Liver (tissue), 9 donors: ENCODE data around the gene ATF4. TPM values are rescaled to one million over a fixed set of nuclear protein-coding genes. Genes with fewer than 3 reads are reported as not detected.

Experiments
- DNase-seq: peaks from one replicate; pipeline ENCODE4 v3.0.0-alpha.2; 2017; ENCODE audit warnings: low spot score
- H3K27ac ChIP-seq, 2 donors: one replicate each; pipeline ENCODE4 v1.7.0; 2013; ENCODE audit warnings: inconsistent platforms in 2 of 2, low read length in 2 of 2, control low read depth in 1 of 2, low read depth in 1 of 2, mild to moderate bottlenecking in 1 of 2
- H3K27me3 ChIP-seq, 4 donors: one replicate each; pipeline versions ENCODE4 v1.6.1 to v1.7.0; 2013; ENCODE audit warnings: low read length in 3 of 4, inconsistent platforms in 1 of 4, mild to moderate bottlenecking in 1 of 4, moderate library complexity in 1 of 4; ENCODE audit not compliant: control insufficient read depth in 4 of 4, insufficient read depth in 4 of 4
- H3K36me3 ChIP-seq, 4 donors: one replicate each; pipeline versions ENCODE4 v1.6.1 to v1.7.0; 2013; ENCODE audit warnings: low read length in 3 of 4, mild to moderate bottlenecking in 3 of 4, low read depth in 1 of 4, moderate library complexity in 1 of 4; ENCODE audit not compliant: control insufficient read depth in 4 of 4, insufficient read depth in 3 of 4
- H3K4me1 ChIP-seq, 4 donors: one replicate each; pipeline versions ENCODE4 v1.6.1 to v1.7.0; 2013; ENCODE audit warnings: low read length in 3 of 4, mild to moderate bottlenecking in 3 of 4, moderate library complexity in 1 of 4; ENCODE audit not compliant: control insufficient read depth in 4 of 4, insufficient read depth in 4 of 4
- H3K4me3 ChIP-seq, 3 donors: one replicate each; pipeline versions ENCODE4 v1.6.1 to v1.7.0; 2013; ENCODE audit warnings: low read length in 3 of 3, control low read depth in 1 of 3, low read depth in 1 of 3, mild to moderate bottlenecking in 1 of 3
- H3K9ac ChIP-seq, 2 donors: one replicate each; pipeline ENCODE4 v1.7.0; 2013; ENCODE audit warnings: low read length in 2 of 2, mild to moderate bottlenecking in 2 of 2, moderate library complexity in 2 of 2, control low read depth in 1 of 2, low read depth in 1 of 2
- H3K9me3 ChIP-seq, 4 donors: one replicate each; pipeline versions ENCODE4 v1.6.1 to v1.7.0; 2013; ENCODE audit warnings: low read length in 3 of 4; ENCODE audit not compliant: control insufficient read depth in 4 of 4
- CTCF ChIP-seq: fragments of 150-350 bp; IDR thresholded peaks from 2 replicates; pipeline ENCODE4 v1.5.1; 2017; ENCODE audit warnings: improper control_type of control experiment, low read depth, low read length; ENCODE audit not compliant: missing input control
- EGR1 ChIP-seq, 2 donors: IDR thresholded peaks; 2 replicates each; pipeline ENCODE4 v1.6.1; 2016 to 2018; ENCODE audit warnings: antibody characterized with exemption in 2 of 2, low read depth in 2 of 2
- FOXA1 ChIP-seq: IDR thresholded peaks from 2 replicates; pipeline ENCODE4 v1.6.1; 2016; ENCODE audit warnings: antibody characterized with exemption
- FOXA2 ChIP-seq: IDR thresholded peaks from 2 replicates; pipeline ENCODE4 v1.6.1; 2016; ENCODE audit warnings: antibody characterized with exemption
- HNF4A ChIP-seq, 2 donors: conservative IDR thresholded peaks; 2 replicates each; pipeline ENCODE4 v1.6.1; 2016; ENCODE audit warnings: antibody characterized with exemption in 2 of 2, mild to moderate bottlenecking in 2 of 2
- HNF4G ChIP-seq: IDR thresholded peaks from 2 replicates; pipeline ENCODE4 v1.6.1; 2016; ENCODE audit warnings: antibody characterized with exemption
- JUND ChIP-seq, 2 donors: IDR thresholded peaks; 2 replicates each; pipeline ENCODE4 v1.6.1; 2016; ENCODE audit warnings: antibody characterized with exemption in 2 of 2
- RAD21 ChIP-seq, 2 donors: IDR thresholded peaks; 2 replicates each; pipeline ENCODE4 v1.6.1; 2016; ENCODE audit warnings: antibody characterized with exemption in 2 of 2, mild to moderate bottlenecking in 2 of 2
- RXRA ChIP-seq, 2 donors: IDR thresholded peaks; 2 replicates each; pipeline ENCODE4 v1.6.1; 2017 to 2018; ENCODE audit warnings: antibody characterized with exemption in 2 of 2, mild to moderate bottlenecking in 1 of 2
- SP1 ChIP-seq: IDR thresholded peaks from 2 replicates; pipeline ENCODE4 v1.6.1; 2018; ENCODE audit warnings: antibody characterized with exemption, mild to moderate bottlenecking
- TAF1 ChIP-seq: conservative IDR thresholded peaks from 2 replicates; pipeline ENCODE4 v1.6.1; 2016; ENCODE audit warnings: antibody characterized with exemption, mild to moderate bottlenecking
- YY1 ChIP-seq: IDR thresholded peaks from 2 replicates; pipeline ENCODE4 v1.6.1; 2016; ENCODE audit warnings: antibody characterized with exemption, mild to moderate bottlenecking
- WGBS: extraction: QIAGEN DNeasy Blood & Tissue Kit; methylation state at CpG from one replicate; pipeline ENCODE4 v1.1.7; 2013; 5-methylcytosine and 5-hydroxymethylcytosine counted together
- polyA plus RNA-seq, 2 donors: library from polyadenylated mRNA; stranded (reverse) in 1 of 2; unstranded in 1 of 2; fragments of 200-250 nt in 1 of 2; fragments of >200 nt in 1 of 2; fragmentation: Nextera tagmentation in 1 of 2; extraction: Ambion mirVana in 1 of 2; gene quantifications; one replicate each; pipeline versions ENCODE4 v1.2.1 to v1.2.3, GENCODE V29; 2013 to 2015
- total RNA-seq, 2 donors: library from RNA; depleted of rRNA; stranded (reverse); fragments of >200 nt; gene quantifications; one replicate each; pipeline ENCODE4 v1.2.3, GENCODE V29; 2014
- TF ChIP-seq, protein P1 (sequence below): IDR thresholded peaks from 2 replicates; pipeline ENCODE4 v1.6.1; 2016; ENCODE audit warnings: antibody characterized with exemption
- TF ChIP-seq, protein P2 (sequence below): IDR thresholded peaks from 2 replicates; pipeline ENCODE4 v1.6.1; 2016; ENCODE audit warnings: antibody characterized with exemption
- TF ChIP-seq, protein P3 (sequence below): IDR thresholded peaks from 2 replicates; pipeline ENCODE4 v1.6.1; 2016; ENCODE audit warnings: antibody characterized with exemption
- TF ChIP-seq, protein P4 (sequence below): IDR thresholded peaks from 2 replicates; pipeline ENCODE4 v1.6.1; 2016; ENCODE audit warnings: antibody characterized with exemption, mild to moderate bottlenecking
- donor health status: healthy.
- donor health status: healthy.
- donor health status: healthy.
- donor health status: healthy.
- donor health status: healthy.

The ATF4 gene
- total and polyA plus RNA-seq, 4 donors = 112 to 211 (median 169) TPM

DNA sequence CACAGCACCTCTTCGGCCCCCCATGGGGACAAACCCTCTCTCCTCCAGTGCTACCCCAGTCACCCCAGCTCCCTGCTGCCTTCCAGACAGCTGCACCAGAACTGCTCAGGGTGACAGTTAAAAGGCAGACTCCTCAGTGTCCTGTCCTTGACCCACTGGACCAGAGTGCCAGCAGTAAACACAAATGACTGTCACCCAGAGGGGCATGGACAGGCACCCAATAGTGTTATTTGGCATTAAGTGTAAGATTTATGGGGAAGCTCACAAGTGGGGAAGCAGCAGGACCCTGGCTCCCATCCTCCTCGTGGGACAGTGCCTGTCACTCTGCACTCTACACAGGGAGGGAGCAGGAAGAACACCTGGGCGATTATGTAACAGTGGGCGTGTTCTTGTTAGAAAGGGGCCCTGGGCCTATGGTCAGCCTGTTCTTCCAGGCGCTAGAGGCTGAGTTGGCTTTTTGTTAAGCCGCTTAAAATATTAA is 7.2 kb downstream of the ATF4 start:
- WGBS = 37% methylated on average over 6 of the region's 6 CpGs
- peak; percentile 43 for DNase-seq
- H3K4me3 ChIP-seq = no peak overlapping the region
- no peak overlapping the region for H3K9ac ChIP-seq
- peak overlapping the region; percentile 3 to 16 for H3K27ac ChIP-seq
- H3K36me3 ChIP-seq = peaks cover 5 to 20% (median 16%) of the 10 kb centered on the region in 4 donors
- TF ChIP-seq HNF4A (conservative IDR thresholded peaks at IDR 0.05) = peak; percentile 43 to 52
- no peak for TF ChIP-seq TAF1
- TF ChIP-seq FOXA1 = no peak
- peak; percentile 5 for TF ChIP-seq SP1
- TF ChIP-seq, protein P1, sequence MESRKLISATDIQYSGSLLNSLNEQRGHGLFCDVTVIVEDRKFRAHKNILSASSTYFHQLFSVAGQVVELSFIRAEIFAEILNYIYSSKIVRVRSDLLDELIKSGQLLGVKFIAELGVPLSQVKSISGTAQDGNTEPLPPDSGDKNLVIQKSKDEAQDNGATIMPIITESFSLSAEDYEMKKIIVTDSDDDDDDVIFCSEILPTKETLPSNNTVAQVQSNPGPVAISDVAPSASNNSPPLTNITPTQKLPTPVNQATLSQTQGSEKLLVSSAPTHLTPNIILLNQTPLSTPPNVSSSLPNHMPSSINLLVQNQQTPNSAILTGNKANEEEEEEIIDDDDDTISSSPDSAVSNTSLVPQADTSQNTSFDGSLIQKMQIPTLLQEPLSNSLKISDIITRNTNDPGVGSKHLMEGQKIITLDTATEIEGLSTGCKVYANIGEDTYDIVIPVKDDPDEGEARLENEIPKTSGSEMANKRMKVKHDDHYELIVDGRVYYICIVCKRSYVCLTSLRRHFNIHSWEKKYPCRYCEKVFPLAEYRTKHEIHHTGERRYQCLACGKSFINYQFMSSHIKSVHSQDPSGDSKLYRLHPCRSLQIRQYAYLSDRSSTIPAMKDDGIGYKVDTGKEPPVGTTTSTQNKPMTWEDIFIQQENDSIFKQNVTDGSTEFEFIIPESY = no peak
- TF ChIP-seq YY1 = peak; percentile 11
- peaks cover 17 to 74% (median 59%) of the 10 kb centered on the region in 4 donors for H3K4me1 ChIP-seq
- H3K9me3 ChIP-seq = no peaks in the 10 kb centered on the region
- H3K27me3 ChIP-seq = no peaks in the 10 kb centered on the region

DNA sequence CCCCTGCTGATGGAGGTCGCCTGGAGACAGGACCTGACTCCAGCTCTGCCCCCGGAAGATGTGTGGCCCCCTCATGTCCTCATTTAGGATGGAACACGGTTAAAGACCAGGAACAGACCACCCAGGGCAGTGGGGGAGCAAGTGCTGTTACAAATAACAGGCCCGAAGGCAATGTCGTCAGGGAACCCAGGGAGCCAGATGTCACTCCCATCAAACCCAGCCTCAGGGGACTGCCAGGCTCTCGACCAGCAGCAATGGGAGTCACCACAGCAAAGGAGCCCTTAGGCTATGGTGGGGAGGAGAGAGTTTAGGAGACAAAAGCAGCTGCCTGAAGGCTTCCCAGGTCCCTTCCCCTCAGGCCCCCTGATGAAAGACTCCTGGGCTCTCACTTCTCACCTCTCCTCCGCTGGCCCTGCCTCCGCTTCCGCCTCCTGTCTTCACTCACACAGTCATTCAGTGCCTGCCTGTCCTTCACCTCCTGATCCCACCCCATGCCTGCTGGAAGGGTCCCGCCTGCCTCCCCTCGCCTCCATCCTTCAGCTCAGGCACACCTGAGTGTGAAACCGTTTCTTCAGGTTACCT is 7.8 kb downstream of the ATF4 start:
- no peak overlapping the region for H3K4me3 ChIP-seq
- H3K27ac ChIP-seq = peak overlapping the region in 1 of 2 donors; percentile 28
- H3K27me3 ChIP-seq = no peaks in the 10 kb centered on the region
- WGBS = 71% methylated on average over 12 of the region's 12 CpGs
- no peak overlapping the region for H3K9ac ChIP-seq
- no peaks in the 10 kb centered on the region for H3K9me3 ChIP-seq
- TF ChIP-seq RAD21 (IDR thresholded peaks at IDR 0.05) (no peak), RXRA (IDR thresholded peaks at IDR 0.05) (no peak), FOXA2 (no peak), CTCF (no peak)
- TF ChIP-seq, protein P2, sequence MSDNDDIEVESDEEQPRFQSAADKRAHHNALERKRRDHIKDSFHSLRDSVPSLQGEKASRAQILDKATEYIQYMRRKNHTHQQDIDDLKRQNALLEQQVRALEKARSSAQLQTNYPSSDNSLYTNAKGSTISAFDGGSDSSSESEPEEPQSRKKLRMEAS = no peak
- DNase-seq = no peak
- peaks cover 3 to 14% (median 9%) of the 10 kb centered on the region in 4 donors for H3K36me3 ChIP-seq
- H3K4me1 ChIP-seq = peaks cover 17 to 67% (median 53%) of the 10 kb centered on the region in 4 donors

DNA sequence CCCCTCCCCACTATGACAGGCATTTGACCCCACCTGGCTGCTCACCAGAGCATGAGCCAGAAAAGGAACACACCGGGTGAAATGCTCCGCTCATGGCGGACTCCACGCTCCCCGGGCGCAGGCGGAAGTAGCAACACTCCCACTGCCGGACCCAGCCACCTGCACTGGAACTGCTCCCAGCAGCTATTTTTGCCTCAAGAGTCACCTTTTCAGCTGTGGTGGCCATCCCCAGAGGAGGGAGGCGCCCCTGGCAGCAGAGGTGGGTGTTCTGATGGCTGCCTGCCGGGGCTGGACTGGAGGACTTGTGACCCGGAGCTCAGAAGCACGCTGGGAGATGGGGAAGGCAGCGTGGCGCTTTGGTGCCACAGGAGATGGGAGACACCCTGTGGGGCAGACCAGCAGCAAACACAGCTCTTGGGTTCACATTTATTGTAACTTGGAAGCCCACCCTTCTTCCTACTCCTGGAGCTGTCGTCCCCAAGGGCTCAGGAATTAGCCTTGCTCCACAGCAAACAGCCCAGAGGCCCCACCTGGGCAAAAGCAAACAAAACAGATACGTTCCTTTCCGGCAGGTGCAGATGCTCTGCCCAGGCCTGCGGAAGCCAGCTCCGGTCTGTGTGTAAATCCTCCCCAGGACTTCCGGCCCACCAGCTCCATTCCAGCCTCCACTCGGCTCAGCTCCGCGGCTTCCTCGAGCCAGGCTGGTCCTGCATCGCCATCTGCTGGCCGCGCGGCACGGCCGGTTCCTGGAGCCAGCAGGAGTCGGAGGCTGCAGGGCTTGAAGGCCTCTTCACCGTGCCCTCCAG is 8.5 kb downstream of the ATF4 start:
- Histone ChIP-seq H3K9ac (peak overlapping the region in 1 of 2 donors; percentile 12), H3K27ac (peak overlapping the region in 1 of 2 donors; percentile 28), H3K9me3 (no peaks in the 10 kb centered on the region), H3K27me3 (no peaks in the 10 kb centered on the region), H3K36me3 (peaks cover 3 to 11% (median 7%) of the 10 kb centered on the region in 4 donors), H3K4me3 (no peak overlapping the region), H3K4me1 (peaks cover 17 to 63% (median 51%) of the 10 kb centered on the region in 4 donors)
- WGBS = 35% methylated on average over 32 of the region's 32 CpGs
- DNase-seq = peak; percentile 93
- TF ChIP-seq CTCF (peak; percentile 95), EGR1 (IDR thresholded peaks at IDR 0.05; ENCODE audit: low read depth in 2 of 2) (no peak), HNF4A (conservative IDR thresholded peaks at IDR 0.05) (peak in 1 of 2 donors; percentile 27), FOXA1 (no peak), YY1 (peak; percentile 59), HNF4G (no peak), JUND (IDR thresholded peaks at IDR 0.05) (no peak)
- TF ChIP-seq, protein P3, sequence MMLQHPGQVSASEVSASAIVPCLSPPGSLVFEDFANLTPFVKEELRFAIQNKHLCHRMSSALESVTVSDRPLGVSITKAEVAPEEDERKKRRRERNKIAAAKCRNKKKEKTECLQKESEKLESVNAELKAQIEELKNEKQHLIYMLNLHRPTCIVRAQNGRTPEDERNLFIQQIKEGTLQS = no peak
- TF ChIP-seq, protein P4, sequence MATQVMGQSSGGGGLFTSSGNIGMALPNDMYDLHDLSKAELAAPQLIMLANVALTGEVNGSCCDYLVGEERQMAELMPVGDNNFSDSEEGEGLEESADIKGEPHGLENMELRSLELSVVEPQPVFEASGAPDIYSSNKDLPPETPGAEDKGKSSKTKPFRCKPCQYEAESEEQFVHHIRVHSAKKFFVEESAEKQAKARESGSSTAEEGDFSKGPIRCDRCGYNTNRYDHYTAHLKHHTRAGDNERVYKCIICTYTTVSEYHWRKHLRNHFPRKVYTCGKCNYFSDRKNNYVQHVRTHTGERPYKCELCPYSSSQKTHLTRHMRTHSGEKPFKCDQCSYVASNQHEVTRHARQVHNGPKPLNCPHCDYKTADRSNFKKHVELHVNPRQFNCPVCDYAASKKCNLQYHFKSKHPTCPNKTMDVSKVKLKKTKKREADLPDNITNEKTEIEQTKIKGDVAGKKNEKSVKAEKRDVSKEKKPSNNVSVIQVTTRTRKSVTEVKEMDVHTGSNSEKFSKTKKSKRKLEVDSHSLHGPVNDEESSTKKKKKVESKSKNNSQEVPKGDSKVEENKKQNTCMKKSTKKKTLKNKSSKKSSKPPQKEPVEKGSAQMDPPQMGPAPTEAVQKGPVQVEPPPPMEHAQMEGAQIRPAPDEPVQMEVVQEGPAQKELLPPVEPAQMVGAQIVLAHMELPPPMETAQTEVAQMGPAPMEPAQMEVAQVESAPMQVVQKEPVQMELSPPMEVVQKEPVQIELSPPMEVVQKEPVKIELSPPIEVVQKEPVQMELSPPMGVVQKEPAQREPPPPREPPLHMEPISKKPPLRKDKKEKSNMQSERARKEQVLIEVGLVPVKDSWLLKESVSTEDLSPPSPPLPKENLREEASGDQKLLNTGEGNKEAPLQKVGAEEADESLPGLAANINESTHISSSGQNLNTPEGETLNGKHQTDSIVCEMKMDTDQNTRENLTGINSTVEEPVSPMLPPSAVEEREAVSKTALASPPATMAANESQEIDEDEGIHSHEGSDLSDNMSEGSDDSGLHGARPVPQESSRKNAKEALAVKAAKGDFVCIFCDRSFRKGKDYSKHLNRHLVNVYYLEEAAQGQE = no peak
